SK-N-MC (cell line): ENCODE measurements around the gene IRS1.

Experiments used
- EZH2 ChIP-seq: fragments of 200-600 bp; sonication (generic); IDR thresholded peaks from one replicate; pipeline ENCODE4 v1.6.1; 2017; ENCODE audit warnings: antibody characterized with exemption
- FOXP2 ChIP-seq: optimal IDR thresholded peaks from 2 replicates; pipeline ENCODE3; 2011; ENCODE audit warnings: mild to moderate bottlenecking, moderate library complexity; ENCODE audit not compliant: insufficient read depth; ENCODE audit errors: extremely low read length, control extremely low read depth
- POLR2AphosphoS5 ChIP-seq: IDR thresholded peaks from 2 replicates; pipeline ENCODE4 v1.6.1; 2012; ENCODE audit warnings: mild to moderate bottlenecking, low read depth, low read length, borderline replicate concordance

DNA sequence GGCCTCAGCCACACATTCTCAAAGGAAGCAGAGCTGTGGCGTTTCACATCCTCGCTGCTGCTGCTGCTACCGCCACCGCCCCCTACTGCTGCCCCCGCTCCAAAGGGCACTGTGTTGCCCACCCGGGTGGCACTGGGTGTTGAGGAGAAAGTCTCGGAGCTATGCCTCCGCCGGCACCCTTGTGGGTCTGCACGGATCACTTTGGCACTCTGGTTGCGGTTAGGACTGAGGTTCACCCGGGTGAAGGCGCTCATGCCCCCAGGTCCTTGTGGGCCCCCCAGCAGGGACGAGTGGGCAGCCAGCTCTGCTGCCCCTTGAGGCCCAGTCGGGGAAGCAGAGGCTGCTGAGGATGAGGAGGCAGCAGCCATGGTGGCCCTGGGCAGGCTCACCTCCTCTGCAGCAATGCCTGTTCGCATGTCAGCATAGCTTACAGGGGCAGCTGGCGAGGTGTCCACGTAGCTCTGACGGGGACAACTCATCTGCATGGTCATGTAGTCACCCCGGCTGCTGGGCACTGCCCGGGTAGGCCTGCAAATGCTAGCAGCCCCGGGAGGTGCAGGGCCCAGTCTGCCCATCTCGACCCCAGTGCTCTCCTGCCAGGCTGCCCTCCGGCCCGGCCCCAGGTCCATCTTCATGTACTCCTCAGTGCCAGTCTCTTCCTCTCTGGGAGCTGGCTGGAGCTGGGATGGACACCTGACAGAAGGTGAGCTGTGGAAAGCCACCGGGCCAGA lies 4.2 kb downstream of the IRS1 start:
- TF ChIP-seq POLR2AphosphoS5 (no peak), EZH2 (no peak), FOXP2 (no peak)
